Measurements from ENCODE around the gene ARHGAP24.

Gene ARHGAP24

GRCh38 chr4:85979276-85979675 is 504.3 kb downstream of the ARHGAP24 start:
- Histone ChIP-seq H3K4ac (ENCODE audit: low read depth, low read length) (no peak overlapping the region), H2AK5ac (ENCODE audit: low read length) (no peak overlapping the region), H3K79me2 (ENCODE audit: control insufficient read depth, insufficient read depth, low read length) (no peaks in the 10 kb centered on the region), H4K8ac (ENCODE audit: low read depth, low read length) (no peak overlapping the region), H3K4me1 (ENCODE audit: control insufficient read depth, low read depth, low read length) (no peaks in the 10 kb centered on the region), H3K56ac (ENCODE audit: low read length) (no peak overlapping the region), H3K9ac (ENCODE audit: low read length) (no peak overlapping the region), H2BK15ac (replicated peaks; ENCODE audit: low read depth) (no peak overlapping the region), H3K27ac (ENCODE audit: low read depth, low read length) (no peak overlapping the region), H3K36me3 (ENCODE audit: control insufficient read depth, insufficient read depth, low read length) (no peaks in the 10 kb centered on the region), H4K5ac (ENCODE audit: low read length) (no peak overlapping the region), H3K27me3 (ENCODE audit: insufficient read depth, low read length, poor library complexity) (no peaks in the 10 kb centered on the region), H3K4me3 (ENCODE audit: low read length) (no peak overlapping the region), H3K4me2 (ENCODE audit: low read length) (no peak overlapping the region), H3K23ac (ENCODE audit: low read length) (no peak overlapping the region), H2BK5ac (ENCODE audit: low read length) (no peak overlapping the region), H2BK120ac (ENCODE audit: low read depth, low read length) (no peak overlapping the region), H3K79me1 (ENCODE audit: low read length) (no peaks in the 10 kb centered on the region), H3K18ac (ENCODE audit: low read length) (no peak overlapping the region)
- DNase-seq, result no peak
- WGBS (ENCODE audit: extremely low coverage, insufficient coverage, low lambda C conversion rate), result no CpG with 5 or more reads among the region's 3 CpGs

- no peak overlapping the region for H3K56ac ChIP-seq (ENCODE audit: low read length)
- no CpG with 5 or more reads among the region's 1 CpG for WGBS (ENCODE audit: extremely low coverage, insufficient coverage, low lambda C conversion rate)
- no peaks in the 10 kb centered on the region for H3K36me3 ChIP-seq (ENCODE audit: control insufficient read depth, insufficient read depth, low read length)
- no peaks in the 10 kb centered on the region for H3K4me1 ChIP-seq (ENCODE audit: control insufficient read depth, low read depth, low read length)
- no peak overlapping the region for H3K27ac ChIP-seq (ENCODE audit: low read depth, low read length)
- no peak overlapping the region for H2AK5ac ChIP-seq (ENCODE audit: low read length)
- H3K4ac ChIP-seq (ENCODE audit: low read depth, low read length), result no peak overlapping the region
- no peak overlapping the region for H3K9ac ChIP-seq (ENCODE audit: low read length)
- DNase-seq, result no peak
- H4K8ac ChIP-seq (ENCODE audit: low read depth, low read length), result no peak overlapping the region
- no peaks in the 10 kb centered on the region for H3K79me2 ChIP-seq (ENCODE audit: control insufficient read depth, insufficient read depth, low read length)
- H3K27me3 ChIP-seq (ENCODE audit: insufficient read depth, low read length, poor library complexity), result no peaks in the 10 kb centered on the region
- no peak overlapping the region for H3K4me2 ChIP-seq (ENCODE audit: low read length)
- H2BK5ac ChIP-seq (ENCODE audit: low read length), result no peak overlapping the region
- no peak overlapping the region for H2BK15ac ChIP-seq (replicated peaks; ENCODE audit: low read depth)
- H3K4me3 ChIP-seq (ENCODE audit: low read length), result no peak overlapping the region
- H2BK120ac ChIP-seq (ENCODE audit: low read depth, low read length), result no peak overlapping the region
- no peaks in the 10 kb centered on the region for H3K79me1 ChIP-seq (ENCODE audit: low read length)
- H4K5ac ChIP-seq (ENCODE audit: low read length), result no peak overlapping the region
- H3K23ac ChIP-seq (ENCODE audit: low read length), result no peak overlapping the region
- H3K18ac ChIP-seq (ENCODE audit: low read length), result no peak overlapping the region
Measured at GRCh38 chr4:85986266-85986665, 511.3 kb downstream of the ARHGAP24 start.

- H3K79me1 ChIP-seq (ENCODE audit: low read length), result no peaks in the 10 kb centered on the region
- no peak overlapping the region for H3K23ac ChIP-seq (ENCODE audit: low read length)
- H3K27me3 ChIP-seq (ENCODE audit: insufficient read depth, low read length, poor library complexity), result no peaks in the 10 kb centered on the region
- no peak overlapping the region for H3K27ac ChIP-seq (ENCODE audit: low read depth, low read length)
- H3K36me3 ChIP-seq (ENCODE audit: control insufficient read depth, insufficient read depth, low read length), result no peaks in the 10 kb centered on the region
- H3K4ac ChIP-seq (ENCODE audit: low read depth, low read length), result no peak overlapping the region
- no peak overlapping the region for H3K4me3 ChIP-seq (ENCODE audit: low read length)
- no peak overlapping the region for H3K4me2 ChIP-seq (ENCODE audit: low read length)
- H2AK5ac ChIP-seq (ENCODE audit: low read length), result no peak overlapping the region
- no peak overlapping the region for H3K18ac ChIP-seq (ENCODE audit: low read length)
- WGBS (ENCODE audit: extremely low coverage, insufficient coverage, low lambda C conversion rate), result no CpG with 5 or more reads among the region's 2 CpGs
- no peak overlapping the region for H4K8ac ChIP-seq (ENCODE audit: low read depth, low read length)
- H3K79me2 ChIP-seq (ENCODE audit: control insufficient read depth, insufficient read depth, low read length), result no peaks in the 10 kb centered on the region
- no peak for DNase-seq
- no peak overlapping the region for H4K5ac ChIP-seq (ENCODE audit: low read length)
- no peak overlapping the region for H3K56ac ChIP-seq (ENCODE audit: low read length)
- no peaks in the 10 kb centered on the region for H3K4me1 ChIP-seq (ENCODE audit: control insufficient read depth, low read depth, low read length)
- H2BK120ac ChIP-seq (ENCODE audit: low read depth, low read length), result no peak overlapping the region
- no peak overlapping the region for H2BK15ac ChIP-seq (replicated peaks; ENCODE audit: low read depth)
- H2BK5ac ChIP-seq (ENCODE audit: low read length), result no peak overlapping the region
- H3K9ac ChIP-seq (ENCODE audit: low read length), result no peak overlapping the region
Measured at GRCh38 chr4:85993641-85994040, 518.7 kb downstream of the ARHGAP24 start.

- Histone ChIP-seq H2BK5ac (ENCODE audit: low read length) (no peak overlapping the region), H2BK15ac (replicated peaks; ENCODE audit: low read depth) (no peak overlapping the region), H3K79me2 (ENCODE audit: control insufficient read depth, insufficient read depth, low read length) (no peaks in the 10 kb centered on the region), H3K18ac (ENCODE audit: low read length) (no peak overlapping the region), H2AK5ac (ENCODE audit: low read length) (no peak overlapping the region), H3K27me3 (ENCODE audit: insufficient read depth, low read length, poor library complexity) (no peaks in the 10 kb centered on the region), H3K4me1 (ENCODE audit: control insufficient read depth, low read depth, low read length) (no peaks in the 10 kb centered on the region), H3K27ac (ENCODE audit: low read depth, low read length) (no peak overlapping the region), H3K9ac (ENCODE audit: low read length) (no peak overlapping the region), H2BK120ac (ENCODE audit: low read depth, low read length) (no peak overlapping the region), H3K4me3 (ENCODE audit: low read length) (no peak overlapping the region), H3K23ac (ENCODE audit: low read length) (no peak overlapping the region), H3K56ac (ENCODE audit: low read length) (no peak overlapping the region), H3K4me2 (ENCODE audit: low read length) (no peak overlapping the region), H4K8ac (ENCODE audit: low read depth, low read length) (no peak overlapping the region), H4K5ac (ENCODE audit: low read length) (no peak overlapping the region), H3K4ac (ENCODE audit: low read depth, low read length) (no peak overlapping the region), H3K36me3 (ENCODE audit: control insufficient read depth, insufficient read depth, low read length) (no peaks in the 10 kb centered on the region), H3K79me1 (ENCODE audit: low read length) (no peaks in the 10 kb centered on the region)
- DNase-seq, result peak; percentile 16
Measured at GRCh38 chr4:85994576-85994975, 519.6 kb downstream of the ARHGAP24 start.

GRCh38 chr4:85995361-85995760 is 520.4 kb downstream of the ARHGAP24 start:
- Histone ChIP-seq H3K36me3 (ENCODE audit: control insufficient read depth, insufficient read depth, low read length) (no peaks in the 10 kb centered on the region), H4K5ac (ENCODE audit: low read length) (no peak overlapping the region), H3K79me2 (ENCODE audit: control insufficient read depth, insufficient read depth, low read length) (no peaks in the 10 kb centered on the region), H3K4me1 (ENCODE audit: control insufficient read depth, low read depth, low read length) (no peaks in the 10 kb centered on the region), H3K79me1 (ENCODE audit: low read length) (no peaks in the 10 kb centered on the region), H3K4ac (ENCODE audit: low read depth, low read length) (no peak overlapping the region), H2AK5ac (ENCODE audit: low read length) (no peak overlapping the region), H3K4me3 (ENCODE audit: low read length) (no peak overlapping the region), H2BK5ac (ENCODE audit: low read length) (no peak overlapping the region), H3K27ac (ENCODE audit: low read depth, low read length) (no peak overlapping the region), H2BK15ac (replicated peaks; ENCODE audit: low read depth) (no peak overlapping the region), H3K23ac (ENCODE audit: low read length) (no peak overlapping the region), H4K8ac (ENCODE audit: low read depth, low read length) (no peak overlapping the region), H3K27me3 (ENCODE audit: insufficient read depth, low read length, poor library complexity) (no peaks in the 10 kb centered on the region), H2BK120ac (ENCODE audit: low read depth, low read length) (no peak overlapping the region), H3K9ac (ENCODE audit: low read length) (no peak overlapping the region), H3K4me2 (ENCODE audit: low read length) (no peak overlapping the region), H3K56ac (ENCODE audit: low read length) (no peak overlapping the region), H3K18ac (ENCODE audit: low read length) (no peak overlapping the region)
- no CpG with 5 or more reads among the region's 6 CpGs for WGBS (ENCODE audit: extremely low coverage, insufficient coverage, low lambda C conversion rate)
- no peak for DNase-seq

- Histone ChIP-seq H2BK120ac (ENCODE audit: low read depth, low read length) (no peak overlapping the region), H3K4me1 (ENCODE audit: control insufficient read depth, low read depth, low read length) (no peaks in the 10 kb centered on the region), H2BK15ac (replicated peaks; ENCODE audit: low read depth) (no peak overlapping the region), H2AK5ac (ENCODE audit: low read length) (no peak overlapping the region), H4K8ac (ENCODE audit: low read depth, low read length) (no peak overlapping the region), H3K23ac (ENCODE audit: low read length) (no peak overlapping the region), H3K27ac (ENCODE audit: low read depth, low read length) (no peak overlapping the region), H3K79me1 (ENCODE audit: low read length) (no peaks in the 10 kb centered on the region), H3K27me3 (ENCODE audit: insufficient read depth, low read length, poor library complexity) (no peaks in the 10 kb centered on the region), H3K4me3 (ENCODE audit: low read length) (no peak overlapping the region), H2BK5ac (ENCODE audit: low read length) (no peak overlapping the region), H3K9ac (ENCODE audit: low read length) (no peak overlapping the region), H3K4me2 (ENCODE audit: low read length) (no peak overlapping the region), H3K4ac (ENCODE audit: low read depth, low read length) (no peak overlapping the region), H3K36me3 (ENCODE audit: control insufficient read depth, insufficient read depth, low read length) (no peaks in the 10 kb centered on the region), H3K56ac (ENCODE audit: low read length) (no peak overlapping the region), H3K18ac (ENCODE audit: low read length) (no peak overlapping the region), H3K79me2 (ENCODE audit: control insufficient read depth, insufficient read depth, low read length) (no peaks in the 10 kb centered on the region), H4K5ac (ENCODE audit: low read length) (no peak overlapping the region)
- DNase-seq, result no peak
- WGBS (ENCODE audit: extremely low coverage, insufficient coverage, low lambda C conversion rate), result no CpG with 5 or more reads among the region's 2 CpGs
Measured at GRCh38 chr4:86001591-86001990, 526.6 kb downstream of the ARHGAP24 start.

All from mesendoderm (in vitro differentiated cells).